Body of pancreas (tissue), 4 donors: ENCODE measurements around the gene MICALL1. TPM values are rescaled to one million over a fixed set of nuclear protein-coding genes. Genes with fewer than 3 reads are reported as not detected.

ENCODE experiments used
- ATAC-seq: fragments of 150-250 bp; one replicate; pipeline ENCODE4 v1.9.1; 2016
- DNase-seq, 4 donors: peaks; one replicate each; pipeline ENCODE4 v3.0.0-alpha.2; 2019
- H3K27ac ChIP-seq, 4 donors: fragments of 200-600 bp; sonication (generic); 1 replicate in 3 of 4; 2 replicates in 1 of 4; pipeline versions ENCODE4 v1.5.1 to v1.6.1; 2016 to 2019; ENCODE audit warnings: mild to moderate bottlenecking in 1 of 4, mixed read lengths in 1 of 4, moderate library complexity in 1 of 4
- H3K27me3 ChIP-seq, 2 donors: fragments of 200-600 bp; sonication (generic); one replicate each; pipeline ENCODE4 v1.6.0; 2016; ENCODE audit warnings: mild to moderate bottlenecking in 1 of 2
- H3K36me3 ChIP-seq, 2 donors: fragments of 200-600 bp; sonication (generic); replicated peaks in 1 of 2; 2 replicates each; pipeline ENCODE4 v1.5.1; 2016; ENCODE audit warnings: low read depth in 2 of 2; ENCODE audit not compliant: insufficient read depth in 1 of 2
- H3K4me1 ChIP-seq: fragments of 200-600 bp; sonication (generic); one replicate; pipeline ENCODE4 v1.6.0; 2016
- H3K4me3 ChIP-seq, 2 donors: fragments of 200-600 bp; sonication (generic); 1 replicate in 1 of 2; 2 replicates in 1 of 2; pipeline ENCODE4 v1.5.1; 2016 to 2019
- H3K9me3 ChIP-seq, 3 donors: fragments of 200-600 bp; sonication (generic); 1 replicate in 2 of 3; 2 replicates in 1 of 3; pipeline ENCODE4 v1.5.1; 2016
- POLR2A ChIP-seq, 3 donors: fragments of 450-650 bp; IDR thresholded peaks; one replicate each; pipeline ENCODE4 v1.6.1; 2016; ENCODE audit warnings: antibody characterized with exemption in 3 of 3, mild to moderate bottlenecking in 2 of 3
- WGBS, 2 donors: methylation state at CpG; one replicate each; pipeline ENCODE4 v1.1.5; 2017; 5-methylcytosine and 5-hydroxymethylcytosine counted together
- intact Hi-C: fragments of 100-400 bp; cut with DNase I; formaldehyde crosslinking; loops from one replicate; pipeline ENCODE4 v1.15.1; 2023
- total RNA-seq, 2 donors: library from RNA; depleted of rRNA; stranded (reverse); fragments of >200 nt; gene quantifications; one replicate each; pipeline ENCODE4 v1.1.0, GENCODE V29; 2016
- TF ChIP-seq, protein P1 (sequence below), 7 experiments: fragments of 450-650 bp in 4 of 7; fragments of 200-600 bp in 3 of 7; sonication (generic) in 3 of 7; IDR thresholded peaks; one replicate each; pipeline ENCODE4 v1.5.1; 2016 to 2019; ENCODE audit warnings: antibody characterized with exemption in 7 of 7

MICALL1 gene
- total RNA-seq, 2 donors from 2014 or later: 19.2 to 34.9 TPM

DNA sequence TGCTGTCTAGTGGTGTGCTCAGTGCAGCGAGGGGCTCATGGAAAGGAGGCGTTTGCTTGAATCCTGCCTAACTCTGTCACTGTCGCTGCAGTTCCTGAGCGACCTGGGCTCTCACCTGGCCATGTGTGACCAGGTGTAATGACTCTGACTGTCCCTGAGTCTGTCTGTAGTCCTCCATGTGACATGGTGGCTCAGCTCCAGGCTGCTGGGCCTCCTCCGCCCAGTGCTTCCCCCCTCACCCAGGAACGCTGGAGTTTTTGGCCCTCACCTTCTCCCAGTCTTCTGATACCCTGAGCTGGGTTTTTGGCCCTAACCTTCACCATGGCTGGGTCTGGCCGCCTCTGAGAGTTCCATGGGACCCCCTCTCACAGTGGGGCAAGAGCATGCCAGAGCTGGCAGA is 20.3 kb downstream of the MICALL1 start:
- WGBS, 2 donors: 47 to 66% methylated on average over 5 to 7 of the region's 7 CpGs
- peak in 1 of 3 donors; percentile 10 for TF ChIP-seq POLR2A (IDR thresholded peaks at IDR 0.05)
- TF ChIP-seq, protein P1, sequence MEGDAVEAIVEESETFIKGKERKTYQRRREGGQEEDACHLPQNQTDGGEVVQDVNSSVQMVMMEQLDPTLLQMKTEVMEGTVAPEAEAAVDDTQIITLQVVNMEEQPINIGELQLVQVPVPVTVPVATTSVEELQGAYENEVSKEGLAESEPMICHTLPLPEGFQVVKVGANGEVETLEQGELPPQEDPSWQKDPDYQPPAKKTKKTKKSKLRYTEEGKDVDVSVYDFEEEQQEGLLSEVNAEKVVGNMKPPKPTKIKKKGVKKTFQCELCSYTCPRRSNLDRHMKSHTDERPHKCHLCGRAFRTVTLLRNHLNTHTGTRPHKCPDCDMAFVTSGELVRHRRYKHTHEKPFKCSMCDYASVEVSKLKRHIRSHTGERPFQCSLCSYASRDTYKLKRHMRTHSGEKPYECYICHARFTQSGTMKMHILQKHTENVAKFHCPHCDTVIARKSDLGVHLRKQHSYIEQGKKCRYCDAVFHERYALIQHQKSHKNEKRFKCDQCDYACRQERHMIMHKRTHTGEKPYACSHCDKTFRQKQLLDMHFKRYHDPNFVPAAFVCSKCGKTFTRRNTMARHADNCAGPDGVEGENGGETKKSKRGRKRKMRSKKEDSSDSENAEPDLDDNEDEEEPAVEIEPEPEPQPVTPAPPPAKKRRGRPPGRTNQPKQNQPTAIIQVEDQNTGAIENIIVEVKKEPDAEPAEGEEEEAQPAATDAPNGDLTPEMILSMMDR (IDR thresholded peaks at IDR 0.05): no peak
- Histone ChIP-seq H3K4me3 (no peak overlapping the region), H3K36me3 (peaks cover 0 to 19% of the 10 kb centered on the region in 2 donors), H3K4me1 (peaks cover 67% of the 10 kb centered on the region), H3K27ac (peak overlapping the region in 3 of 4 donors; percentile 49 to 59 (median 50)), H3K27me3 (no peaks in the 10 kb centered on the region), H3K9me3 (no peaks in the 10 kb centered on the region)
- ATAC-seq: peak; percentile 28
- intact Hi-C loops: no loop called here
- peak; percentile 51 to 78 (median 60) for DNase-seq

DNA sequence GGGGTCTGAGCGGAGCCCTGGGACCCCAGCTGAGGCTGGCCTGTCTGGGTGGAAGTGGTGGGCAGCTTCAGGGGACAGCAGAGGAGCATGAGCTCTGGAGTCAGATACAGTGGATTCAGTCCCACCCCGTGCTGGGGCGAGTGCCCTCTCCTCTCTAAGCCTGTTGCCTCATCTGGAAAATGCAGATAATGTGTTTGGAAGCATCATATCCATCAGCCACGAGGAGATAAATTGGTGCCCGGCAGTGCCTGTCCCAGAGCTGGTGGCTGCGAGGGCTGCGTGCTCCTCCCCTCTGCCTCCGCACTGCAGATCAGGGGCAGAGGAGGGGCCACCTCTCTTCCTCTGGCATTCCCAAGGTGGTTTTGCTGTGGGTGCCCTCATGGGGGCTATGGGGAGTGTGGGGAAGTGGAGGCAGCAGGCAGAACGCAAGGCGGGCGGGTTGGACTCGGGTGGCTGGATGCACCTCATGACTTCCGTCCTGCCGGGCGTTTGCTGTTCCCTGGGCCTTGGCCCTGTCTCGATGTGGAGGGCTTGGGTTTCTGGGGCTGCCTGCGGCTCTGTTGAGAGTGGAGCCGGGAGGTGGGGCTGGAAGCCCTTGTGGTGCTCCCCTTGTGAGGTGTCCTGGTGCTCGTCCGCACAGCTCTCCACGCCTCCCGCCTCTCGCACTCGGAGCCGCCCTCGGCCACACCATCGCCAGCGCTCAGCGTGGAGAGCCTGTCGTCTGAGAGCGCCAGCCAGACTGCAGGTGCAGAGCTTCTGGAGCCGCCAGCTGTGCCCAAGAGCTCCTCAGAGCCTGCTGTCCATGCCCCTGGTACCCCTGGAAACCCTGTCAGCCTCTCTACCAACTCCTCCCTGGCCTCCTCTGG is 20.9 kb downstream of the MICALL1 start:
- no peak for TF ChIP-seq POLR2A (IDR thresholded peaks at IDR 0.05)
- TF ChIP-seq, protein P1 (IDR thresholded peaks at IDR 0.05): no peak
- peaks cover 74% of the 10 kb centered on the region for H3K4me1 ChIP-seq
- no peak overlapping the region for H3K4me3 ChIP-seq
- WGBS, 2 donors: 80 to 82% methylated on average over 9 to 30 of the region's 32 CpGs
- H3K36me3 ChIP-seq: peaks cover 0 to 16% of the 10 kb centered on the region in 2 donors
- no peaks in the 10 kb centered on the region for H3K27me3 ChIP-seq
- ATAC-seq: no peak
- DNase-seq: peak in 1 of 4 donors; percentile 32
- intact Hi-C loops: no loop called here
- H3K9me3 ChIP-seq: no peaks in the 10 kb centered on the region
- peak overlapping the region in 3 of 4 donors; percentile 49 to 59 (median 50) for H3K27ac ChIP-seq

DNA sequence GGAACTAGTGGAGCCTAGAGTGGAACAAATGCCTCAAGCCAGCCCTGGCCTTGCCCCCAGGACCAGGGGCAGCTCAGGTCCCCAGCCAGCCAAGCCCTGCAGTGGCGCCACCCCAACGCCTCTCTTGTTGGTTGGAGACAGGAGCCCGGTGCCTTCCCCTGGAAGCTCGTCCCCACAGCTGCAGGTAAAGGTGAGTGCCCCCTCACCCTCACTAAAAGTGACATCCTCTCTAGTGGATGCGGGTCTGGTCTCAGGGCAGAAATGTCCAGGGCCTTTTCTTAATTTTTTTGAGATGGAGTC is 21.5 kb downstream of the MICALL1 start:
- WGBS, 2 donors: 84 to 89% methylated on average over 5 of the region's 5 CpGs
- Histone ChIP-seq H3K27ac (peak overlapping the region in 2 of 4 donors; percentile 50 to 59), H3K9me3 (no peaks in the 10 kb centered on the region), H3K4me1 (peaks cover 79% of the 10 kb centered on the region), H3K4me3 (no peak overlapping the region), H3K36me3 (peaks cover 0 to 16% of the 10 kb centered on the region in 2 donors), H3K27me3 (no peaks in the 10 kb centered on the region)
- ATAC-seq: no peak
- intact Hi-C loops: no loop called here
- TF ChIP-seq POLR2A (IDR thresholded peaks at IDR 0.05): no peak
- TF ChIP-seq, protein P1 (IDR thresholded peaks at IDR 0.05): no peak
- DNase-seq: no peak

DNA sequence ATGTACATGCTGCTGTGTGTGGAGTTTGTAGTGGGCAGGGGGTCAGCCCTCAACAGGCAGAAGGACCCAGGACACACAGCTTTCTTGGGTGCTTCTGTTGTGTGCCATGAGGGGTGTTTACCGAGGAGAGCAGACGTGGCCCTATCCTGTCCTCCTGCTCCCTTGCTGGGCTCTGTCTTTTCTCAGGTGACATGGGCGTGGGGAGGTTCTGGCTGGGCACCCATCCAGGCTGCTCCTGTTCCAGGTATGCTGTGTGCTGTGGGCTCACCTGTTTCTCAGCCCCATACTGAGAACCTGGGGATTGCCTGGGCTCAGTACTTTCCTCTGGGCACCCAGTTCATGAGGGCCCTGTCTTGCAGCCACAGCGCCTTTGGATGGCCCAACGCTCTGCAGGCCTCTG is 23.3 kb downstream of the MICALL1 start:
- ATAC-seq (peak; percentile 21), DNase-seq (peak; percentile 74 to 86 (median 80))
- no peaks in the 10 kb centered on the region for H3K9me3 ChIP-seq
- intact Hi-C loops: no loop called here
- H3K4me3 ChIP-seq: no peak overlapping the region
- peaks cover 86% of the 10 kb centered on the region for H3K4me1 ChIP-seq
- peak overlapping the region; percentile 39 to 87 (median 67) for H3K27ac ChIP-seq
- peaks cover 0 to 16% of the 10 kb centered on the region in 2 donors for H3K36me3 ChIP-seq
- H3K27me3 ChIP-seq: no peaks in the 10 kb centered on the region
- no peak for TF ChIP-seq POLR2A (IDR thresholded peaks at IDR 0.05)
- TF ChIP-seq, protein P1 (IDR thresholded peaks at IDR 0.05): no peak
- 41% methylated on average over 5 of the region's 5 CpGs; no CpG with 5 or more reads in 1 of the 2 donors for WGBS, 2 donors
